Mononuclear cell (primary cell): Measurements from ENCODE around the gene DLGAP5. TPM values are rescaled to one million over a fixed set of nuclear protein-coding genes. Genes with fewer than 3 reads are reported as not detected.
A peak's percentile ranks its signal among the peaks of the same experiment; 100 is the strongest.

ENCODE experiments used
- H3K27me3 ChIP-seq: 2 replicates; pipeline ENCODE4 v1.6.0; 2011; ENCODE audit warnings: low read length, control low read depth; ENCODE audit not compliant: insufficient read depth
- H3K4me1 ChIP-seq: 2 replicates; pipeline ENCODE4 v1.5.1; 2011; ENCODE audit warnings: mild to moderate bottlenecking, low read length, control low read depth; ENCODE audit not compliant: insufficient read depth
- H3K4me3 ChIP-seq: 2 replicates; pipeline ENCODE4 v1.5.1; 2011; ENCODE audit warnings: mild to moderate bottlenecking, low read length, moderate library complexity
- H3K9me3 ChIP-seq: 2 replicates; pipeline ENCODE4 v1.5.1; 2011; ENCODE audit warnings: low read depth, mild to moderate bottlenecking, control low read depth, low read length
- total RNA-seq: library from RNA; depleted of rRNA; stranded (reverse); fragments of >200 nt; gene quantifications from one replicate; pipeline ENCODE4 v1.2.3, GENCODE V29; 2012

The DLGAP5 gene
- 0.84 TPM for total RNA-seq

DNA sequence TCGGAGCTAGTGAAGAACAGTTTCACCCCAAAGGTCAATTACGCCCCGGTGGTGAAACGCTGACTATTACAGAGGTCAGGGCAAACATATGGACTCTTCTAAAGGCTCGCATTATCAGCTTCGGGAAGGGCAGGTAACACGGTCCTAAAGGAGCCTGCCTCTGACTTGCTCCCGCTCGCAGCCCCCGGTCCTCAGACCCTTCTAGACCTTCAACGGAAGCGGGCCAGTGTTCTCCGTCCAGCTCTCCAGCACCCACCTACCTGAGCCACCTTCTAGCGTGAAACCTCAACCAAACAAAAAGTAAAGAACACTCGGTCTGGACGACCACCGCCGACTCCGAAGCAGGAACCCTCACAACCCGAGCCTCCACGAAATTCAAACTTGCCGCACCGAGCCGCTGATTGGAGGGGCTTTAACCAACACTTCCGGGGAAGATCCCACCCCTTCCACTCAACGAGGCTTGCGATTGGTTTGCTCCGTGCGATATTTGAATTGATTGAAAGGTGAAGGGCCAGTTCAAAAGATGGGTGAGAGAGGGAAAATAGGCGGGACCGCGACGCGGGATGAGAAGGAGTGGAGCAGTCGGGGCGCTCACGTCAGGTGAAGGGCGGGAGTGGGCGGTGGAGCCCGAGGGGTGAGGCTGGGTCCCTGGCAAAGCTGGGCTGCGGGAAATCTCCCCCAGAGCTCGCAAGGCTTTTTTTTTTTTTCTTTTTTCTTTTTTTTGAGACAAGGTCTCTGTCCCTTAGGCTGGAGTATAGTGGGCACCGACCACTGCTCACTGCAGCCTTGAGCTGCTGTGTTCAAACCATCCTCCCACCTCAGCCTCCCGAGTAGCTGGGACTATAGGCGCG is at the start of gene DLGAP5:
DLGAP5 (minus strand) TSS at position 383 of the 851 bp plus-strand sequence. CDS start 2,406 bp downstream, outside the sequence.
- Histone ChIP-seq H3K4me1 (peaks cover 22% of the 10 kb centered on the region), H3K27me3 (no peaks in the 10 kb centered on the region)

GRCh38 chr14:55240526-55241178 is 49.3 kb upstream of the DLGAP5 start:
- no peaks in the 10 kb centered on the region for H3K9me3 ChIP-seq

More for the DNA sequence above, at the start of gene DLGAP5:
- Histone ChIP-seq H3K4me3 (peak within 1 kb of the TSS; percentile 47), H3K9me3 (no peaks in the 10 kb centered on the region)

DNA sequence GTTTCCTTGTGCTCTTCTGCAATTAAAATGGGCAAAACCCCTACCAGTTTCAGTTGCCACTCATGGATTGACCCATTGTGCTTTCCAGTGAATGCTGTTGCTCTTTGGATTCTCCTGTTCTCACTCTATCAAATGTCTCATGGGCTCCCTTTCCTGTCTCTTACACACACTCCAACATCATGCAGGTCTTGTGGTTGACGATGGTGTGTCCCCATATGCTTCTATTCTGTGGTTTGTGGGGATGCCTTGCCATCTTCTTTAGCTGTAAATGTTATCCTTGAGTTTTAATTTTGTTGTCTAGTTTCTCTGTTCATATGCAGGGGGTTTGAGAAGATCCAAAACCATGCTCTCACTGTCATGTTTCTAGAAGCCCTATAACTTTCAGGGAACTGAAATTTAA is 47.9 kb upstream of the DLGAP5 start:
- Histone ChIP-seq H3K9me3 (no peaks in the 10 kb centered on the region), H3K4me3 (no peak overlapping the region), H3K4me1 (no peaks in the 10 kb centered on the region), H3K27me3 (peaks cover 19% of the 10 kb centered on the region)

More at GRCh38 chr14:55240526-55241178, 49.3 kb upstream of the DLGAP5 start:
- no peaks in the 10 kb centered on the region for H3K4me1 ChIP-seq
- no peak overlapping the region for H3K4me3 ChIP-seq
- peaks cover 19% of the 10 kb centered on the region for H3K27me3 ChIP-seq

- Histone ChIP-seq H3K9me3 (no peaks in the 10 kb centered on the region), H3K27me3 (peaks cover 19% of the 10 kb centered on the region), H3K4me3 (no peak overlapping the region), H3K4me1 (no peaks in the 10 kb centered on the region)
Observed at GRCh38 chr14:55238019-55238680, 46.8 kb upstream of the DLGAP5 start.

GRCh38 chr14:55233591-55233990 is 42.2 kb upstream of the DLGAP5 start:
- Histone ChIP-seq H3K4me1 (no peaks in the 10 kb centered on the region), H3K27me3 (no peaks in the 10 kb centered on the region), H3K9me3 (no peaks in the 10 kb centered on the region), H3K4me3 (no peak overlapping the region)

- Histone ChIP-seq H3K9me3 (peaks cover 11% of the 10 kb centered on the region), H3K27me3 (peaks cover 3% of the 10 kb centered on the region), H3K4me3 (no peak overlapping the region), H3K4me1 (no peaks in the 10 kb centered on the region)
Observed at GRCh38 chr14:55228261-55228660, 36.9 kb upstream of the DLGAP5 start.

GRCh38 chr14:55223364-55223763 is 32.0 kb upstream of the DLGAP5 start:
- peaks cover 11% of the 10 kb centered on the region for H3K9me3 ChIP-seq
- no peak overlapping the region for H3K4me3 ChIP-seq
- H3K4me1 ChIP-seq, result no peaks in the 10 kb centered on the region
- H3K27me3 ChIP-seq, result peaks cover 3% of the 10 kb centered on the region

DNA sequence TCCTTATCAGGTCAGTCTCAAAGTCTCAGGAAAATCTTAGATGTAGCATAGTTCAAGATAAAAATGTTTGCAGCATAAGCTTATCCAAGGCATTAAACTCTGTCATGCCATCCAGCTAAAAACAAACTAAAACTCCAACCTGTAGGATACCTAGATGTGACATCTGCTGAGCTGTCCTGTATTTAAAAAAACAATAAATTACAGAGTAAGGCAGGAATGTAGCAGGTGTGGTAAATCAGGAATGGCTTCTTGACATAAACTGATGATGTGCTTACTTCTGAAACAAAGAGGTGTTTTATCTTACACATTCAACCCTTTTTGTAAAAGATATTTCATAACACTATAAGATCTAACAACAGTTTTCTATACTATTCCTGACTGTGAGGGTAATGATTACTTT is 30.6 kb upstream of the DLGAP5 start:
- Histone ChIP-seq H3K4me1 (no peaks in the 10 kb centered on the region), H3K4me3 (no peak overlapping the region), H3K27me3 (peaks cover 2% of the 10 kb centered on the region), H3K9me3 (peaks cover 8% of the 10 kb centered on the region)

DNA sequence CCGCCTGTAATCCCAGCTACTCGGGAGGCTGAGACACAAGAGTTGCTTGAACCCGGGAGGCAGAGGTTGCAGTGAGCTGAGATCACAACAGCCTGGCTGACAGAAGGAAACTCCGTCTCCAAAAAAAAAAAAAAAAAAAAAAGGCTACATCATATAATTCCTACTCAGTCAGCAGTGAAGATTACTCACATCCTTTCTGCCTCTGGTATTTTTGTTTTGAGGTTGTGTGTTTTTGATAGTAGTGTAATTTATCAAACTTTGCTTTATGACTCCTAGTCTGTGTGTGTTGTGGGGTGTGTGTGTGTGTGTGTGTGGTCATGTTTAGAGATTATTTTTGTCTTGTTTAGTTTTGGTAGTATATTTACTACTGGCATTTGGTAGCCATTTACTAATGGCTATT is 29.8 kb upstream of the DLGAP5 start:
- Histone ChIP-seq H3K4me1 (no peaks in the 10 kb centered on the region), H3K9me3 (peaks cover under 1% of the 10 kb centered on the region), H3K4me3 (no peak overlapping the region), H3K27me3 (no peaks in the 10 kb centered on the region)

GRCh38 chr14:55220230-55220629 is 28.8 kb upstream of the DLGAP5 start:
- H3K4me3 ChIP-seq, result no peak overlapping the region
- no peaks in the 10 kb centered on the region for H3K4me1 ChIP-seq
- H3K9me3 ChIP-seq, result no peaks in the 10 kb centered on the region
- H3K27me3 ChIP-seq, result no peaks in the 10 kb centered on the region

GRCh38 chr14:55212634-55213033 is 21.2 kb upstream of the DLGAP5 start:
- no peaks in the 10 kb centered on the region for H3K4me1 ChIP-seq
- no peak overlapping the region for H3K4me3 ChIP-seq
- no peaks in the 10 kb centered on the region for H3K9me3 ChIP-seq
- no peaks in the 10 kb centered on the region for H3K27me3 ChIP-seq

GRCh38 chr14:55207832-55208231 is 16.4 kb upstream of the DLGAP5 start:
- Histone ChIP-seq H3K4me1 (no peaks in the 10 kb centered on the region), H3K4me3 (no peak overlapping the region), H3K27me3 (no peaks in the 10 kb centered on the region), H3K9me3 (no peaks in the 10 kb centered on the region)

GRCh38 chr14:55206175-55206693 is 14.8 kb upstream of the DLGAP5 start:
- H3K4me1 ChIP-seq, result no peaks in the 10 kb centered on the region
- no peak overlapping the region for H3K4me3 ChIP-seq
- no peaks in the 10 kb centered on the region for H3K27me3 ChIP-seq
- H3K9me3 ChIP-seq, result no peaks in the 10 kb centered on the region

DNA sequence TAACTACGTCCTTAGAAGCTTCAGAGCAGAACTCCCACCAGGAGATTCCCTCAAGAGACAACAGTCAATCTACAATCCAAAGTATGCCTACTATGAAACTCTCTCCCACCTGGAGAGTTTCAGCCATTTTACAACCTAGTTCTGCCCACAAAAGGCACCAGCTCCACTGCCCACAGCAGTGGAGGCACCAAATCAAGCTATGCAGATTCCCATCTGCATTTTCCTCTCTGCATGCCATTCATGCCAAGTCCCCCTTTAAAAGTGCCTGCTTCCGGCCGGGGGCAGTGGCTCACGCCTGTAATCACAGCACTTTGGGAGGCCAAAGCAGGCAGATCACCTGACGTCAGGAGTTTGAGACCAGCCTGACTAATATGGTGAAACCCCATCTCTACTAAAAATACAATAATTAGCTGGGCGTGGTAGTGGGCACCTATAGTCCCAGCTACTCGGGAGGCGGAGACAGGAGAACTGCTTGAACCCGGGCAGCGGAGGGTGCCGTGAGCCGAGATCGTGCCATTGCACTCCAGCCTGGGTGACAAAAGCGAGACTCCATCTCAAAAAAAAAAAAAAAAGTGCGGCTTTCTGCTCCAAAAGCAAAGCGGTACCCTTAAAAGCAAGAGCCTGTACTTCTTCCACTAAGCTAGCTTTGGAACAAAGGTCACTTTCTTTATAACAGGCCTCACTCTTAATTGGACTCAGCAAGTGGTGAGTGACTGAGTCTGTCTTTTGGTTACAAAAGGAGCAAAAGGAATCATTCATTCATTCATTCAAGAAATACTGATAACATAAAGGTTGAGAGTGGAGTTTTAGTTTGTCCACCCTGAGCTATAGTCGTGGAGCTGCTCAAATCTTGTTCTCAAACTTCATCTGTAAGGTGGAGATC is 10.1 kb upstream of the DLGAP5 start:
- no peaks in the 10 kb centered on the region for H3K4me1 ChIP-seq
- H3K9me3 ChIP-seq, result no peaks in the 10 kb centered on the region
- H3K4me3 ChIP-seq, result no peak overlapping the region
- no peaks in the 10 kb centered on the region for H3K27me3 ChIP-seq
